CD14-positive monocyte (primary cell): ENCODE results near the gene CDNF. TPM values are rescaled to one million over a fixed set of nuclear protein-coding genes. Genes with fewer than 3 reads are reported as not detected.

ENCODE experiments used
- DNase-seq, 3 donors: peaks; one replicate each; pipeline ENCODE4 v3.0.0-alpha.2; 2011 to 2022
- H2AFZ ChIP-seq: 2 replicates; pipeline ENCODE4 v1.6.0; 2012; ENCODE audit warnings: mild to moderate bottlenecking, low read depth, low read length, inconsistent platforms; ENCODE audit not compliant: insufficient read depth, poor library complexity, severe bottlenecking
- H3K27ac ChIP-seq, 2 donors: 1 replicate in 1 of 2; 2 replicates in 1 of 2; pipeline ENCODE4 v1.5.1; 2012 to 2013; ENCODE audit warnings: low read length in 2 of 2, control low read depth in 1 of 2, inconsistent platforms in 1 of 2, low read depth in 1 of 2, mild to moderate bottlenecking in 1 of 2
- H3K27me3 ChIP-seq, 2 donors: one replicate each; pipeline versions ENCODE4 v1.6.0 to v1.6.1; 2011 to 2013; ENCODE audit warnings: low read length in 2 of 2; ENCODE audit not compliant: control insufficient read depth in 2 of 2, insufficient read depth in 2 of 2
- H3K36me3 ChIP-seq, 2 donors: replicated peaks in 1 of 2; 1 replicate in 1 of 2; 2 replicates in 1 of 2; pipeline versions ENCODE4 v1.5.1 to v1.6.1; 2012 to 2013; ENCODE audit warnings: low read length in 2 of 2, control low read depth in 1 of 2, inconsistent platforms in 1 of 2, mild to moderate bottlenecking in 1 of 2; ENCODE audit not compliant: insufficient read depth in 2 of 2, control insufficient read depth in 1 of 2
- H3K4me1 ChIP-seq, 2 donors: 1 replicate in 1 of 2; 2 replicates in 1 of 2; pipeline versions ENCODE4 v1.5.1 to v1.6.1; 2012 to 2013; ENCODE audit warnings: low read length in 2 of 2, control low read depth in 1 of 2, inconsistent platforms in 1 of 2, mild to moderate bottlenecking in 1 of 2, moderate library complexity in 1 of 2; ENCODE audit not compliant: insufficient read depth in 2 of 2, control insufficient read depth in 1 of 2
- H3K4me2 ChIP-seq: replicated peaks from 2 replicates; pipeline ENCODE3; 2012; ENCODE audit warnings: low read length, moderate library complexity, mild to moderate bottlenecking; ENCODE audit not compliant: poor library complexity, severe bottlenecking; ENCODE audit errors: extremely low read depth
- H3K4me3 ChIP-seq, 3 experiments: fragments of 200-600 bp in 1 of 3; sonication (generic) in 1 of 3; replicated peaks in 1 of 3; 1 replicate in 2 of 3; 2 replicates in 1 of 3; pipeline ENCODE4 v1.5.1; 2011 to 2013; ENCODE audit warnings: low read length in 3 of 3, mild to moderate bottlenecking in 3 of 3, control low read depth in 2 of 3, low read depth in 2 of 3, inconsistent platforms in 1 of 3, moderate library complexity in 1 of 3
- H3K79me2 ChIP-seq: 2 replicates; pipeline ENCODE4 v1.6.0; 2012; ENCODE audit warnings: mild to moderate bottlenecking, control low read depth, inconsistent platforms, low read length, moderate library complexity; ENCODE audit not compliant: insufficient read depth
- H3K9ac ChIP-seq: 2 replicates; pipeline ENCODE4 v1.6.0; 2017; ENCODE audit warnings: low read length, mild to moderate bottlenecking; ENCODE audit not compliant: insufficient read depth, poor library complexity, severe bottlenecking
- H3K9me3 ChIP-seq, 2 donors: replicated peaks in 1 of 2; 1 replicate in 1 of 2; 2 replicates in 1 of 2; pipeline versions ENCODE4 v1.5.1 to v1.6.1; 2012 to 2013; ENCODE audit warnings: low read length in 2 of 2, control low read depth in 1 of 2; ENCODE audit not compliant: control insufficient read depth in 1 of 2, insufficient read depth in 1 of 2
- H4K20me1 ChIP-seq: 2 replicates; pipeline ENCODE4 v1.6.0; 2012; ENCODE audit warnings: mild to moderate bottlenecking, low read length, control low read depth, moderate library complexity; ENCODE audit not compliant: insufficient read depth
- H3K27ac Mint-ChIP-seq, 7 donors: one replicate each; pipeline ENCODE4 v1.8.0; 2020; ENCODE audit warnings: mild to moderate bottlenecking in 7 of 7, mixed read lengths in 7 of 7, moderate library complexity in 6 of 7, inconsistent platforms in 2 of 7
- H3K27me3 Mint-ChIP-seq, 3 donors: one replicate each; pipeline ENCODE4 v1.8.0; 2021 to 2022; ENCODE audit warnings: low read depth in 3 of 3, mild to moderate bottlenecking in 3 of 3, mixed read lengths in 3 of 3, moderate library complexity in 3 of 3, inconsistent platforms in 1 of 3
- H3K36me3 Mint-ChIP-seq, 2 donors: one replicate each; pipeline ENCODE4 v1.8.0; 2020; ENCODE audit warnings: mixed read lengths in 2 of 2, inconsistent platforms in 1 of 2, mild to moderate bottlenecking in 1 of 2
- H3K4me1 Mint-ChIP-seq: one replicate; pipeline ENCODE4 v1.8.0; 2020; ENCODE audit warnings: mild to moderate bottlenecking, mixed read lengths
- H3K4me3 Mint-ChIP-seq, 2 donors: one replicate each; pipeline ENCODE4 v1.8.0; 2020; ENCODE audit warnings: mild to moderate bottlenecking in 2 of 2, mixed read lengths in 2 of 2, moderate library complexity in 1 of 2
- H3K9me3 Mint-ChIP-seq, 7 donors: one replicate each; pipeline ENCODE4 v1.8.0; 2020 to 2022; ENCODE audit warnings: mixed read lengths in 7 of 7, mild to moderate bottlenecking in 6 of 7, moderate library complexity in 6 of 7, inconsistent platforms in 2 of 7
- WGBS: methylation state at CpG from one replicate; pipeline ENCODE4 v1.1.5; 2013; ENCODE audit warnings: missing lambda C conversion rate; ENCODE audit not compliant: insufficient coverage; 5-methylcytosine and 5-hydroxymethylcytosine counted together
- intact Hi-C, 2 donors: fragments of 100-400 bp; cut with micrococcal nuclease; formaldehyde crosslinking; loops; one replicate each; pipeline versions ENCODE4 v1.15.0 to v1.15.1; 2023
- polyA plus RNA-seq, 3 donors: library from polyadenylated mRNA; depleted of rRNA in 1 of 3; unstranded in 2 of 3; stranded (reverse) in 1 of 3; fragments of 300-500 nt in 2 of 3; fragments of >200 nt in 1 of 3; fragmentation: Illumina TruSeq in 2 of 3; gene quantifications; 1 replicate in 2 of 3; 2 replicates in 1 of 3; pipeline ENCODE4 v1.2.3, GENCODE V29; 2012 to 2021
- TF ChIP-seq, protein P1 (sequence below): fragments of 200-600 bp; IDR thresholded peaks from one replicate; pipeline ENCODE4 v1.8.0; 2022; ENCODE audit warnings: antibody characterized with exemption, mild to moderate bottlenecking

CDNF gene
- polyA plus RNA-seq, 3 donors = 0.28 TPM; not detected in 1

DNA sequence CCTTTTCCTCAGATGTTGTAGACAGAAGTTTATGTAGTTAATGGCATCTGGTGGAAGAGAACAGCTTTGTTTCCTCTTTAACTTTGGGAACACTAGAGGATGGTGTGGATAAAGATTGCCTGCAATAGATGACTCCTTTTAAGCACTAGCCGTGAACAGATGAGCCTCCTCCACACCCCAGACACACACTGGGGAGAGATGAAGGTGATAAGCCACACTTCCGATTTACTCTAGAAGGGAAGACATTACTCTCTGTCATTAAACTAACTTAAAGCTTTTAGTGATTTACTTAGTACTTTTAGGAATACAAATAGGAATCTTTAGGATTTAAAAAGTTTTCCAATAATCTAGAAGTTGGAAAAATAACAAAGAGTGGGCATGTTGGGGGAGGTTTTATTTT lies 7.1 kb upstream of the CDNF start:
- WGBS = no CpG with 5 or more reads among the region's 2 CpGs
- Mint-ChIP-seq H3K4me1 (no peaks in the 10 kb centered on the region), H3K4me3 (no peak overlapping the region), H3K27me3 (no peaks in the 10 kb centered on the region), H3K36me3 (peaks cover 67 to 73% of the 10 kb centered on the region in 2 donors), H3K9me3 (no peaks in the 10 kb centered on the region), H3K27ac (no peak overlapping the region)
- H3K9ac ChIP-seq = no peak overlapping the region
- no peak overlapping the region for H3K4me2 ChIP-seq
- TF ChIP-seq, protein P1, sequence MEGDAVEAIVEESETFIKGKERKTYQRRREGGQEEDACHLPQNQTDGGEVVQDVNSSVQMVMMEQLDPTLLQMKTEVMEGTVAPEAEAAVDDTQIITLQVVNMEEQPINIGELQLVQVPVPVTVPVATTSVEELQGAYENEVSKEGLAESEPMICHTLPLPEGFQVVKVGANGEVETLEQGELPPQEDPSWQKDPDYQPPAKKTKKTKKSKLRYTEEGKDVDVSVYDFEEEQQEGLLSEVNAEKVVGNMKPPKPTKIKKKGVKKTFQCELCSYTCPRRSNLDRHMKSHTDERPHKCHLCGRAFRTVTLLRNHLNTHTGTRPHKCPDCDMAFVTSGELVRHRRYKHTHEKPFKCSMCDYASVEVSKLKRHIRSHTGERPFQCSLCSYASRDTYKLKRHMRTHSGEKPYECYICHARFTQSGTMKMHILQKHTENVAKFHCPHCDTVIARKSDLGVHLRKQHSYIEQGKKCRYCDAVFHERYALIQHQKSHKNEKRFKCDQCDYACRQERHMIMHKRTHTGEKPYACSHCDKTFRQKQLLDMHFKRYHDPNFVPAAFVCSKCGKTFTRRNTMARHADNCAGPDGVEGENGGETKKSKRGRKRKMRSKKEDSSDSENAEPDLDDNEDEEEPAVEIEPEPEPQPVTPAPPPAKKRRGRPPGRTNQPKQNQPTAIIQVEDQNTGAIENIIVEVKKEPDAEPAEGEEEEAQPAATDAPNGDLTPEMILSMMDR = no peak
- H2AFZ ChIP-seq = no peak overlapping the region
- H3K36me3 ChIP-seq = peaks cover 55 to 86% of the 10 kb centered on the region in 2 donors
- no peak overlapping the region for H3K27ac ChIP-seq
- DNase-seq = no peak
- H3K9me3 ChIP-seq = no peaks in the 10 kb centered on the region
- H3K4me1 ChIP-seq = no peaks in the 10 kb centered on the region
- intact Hi-C loops = no loop called here
- H4K20me1 ChIP-seq = peaks cover 16% of the 10 kb centered on the region
- no peaks in the 10 kb centered on the region for H3K27me3 ChIP-seq
- H3K79me2 ChIP-seq = peaks cover 24% of the 10 kb centered on the region
- H3K4me3 ChIP-seq = no peak overlapping the region

DNA sequence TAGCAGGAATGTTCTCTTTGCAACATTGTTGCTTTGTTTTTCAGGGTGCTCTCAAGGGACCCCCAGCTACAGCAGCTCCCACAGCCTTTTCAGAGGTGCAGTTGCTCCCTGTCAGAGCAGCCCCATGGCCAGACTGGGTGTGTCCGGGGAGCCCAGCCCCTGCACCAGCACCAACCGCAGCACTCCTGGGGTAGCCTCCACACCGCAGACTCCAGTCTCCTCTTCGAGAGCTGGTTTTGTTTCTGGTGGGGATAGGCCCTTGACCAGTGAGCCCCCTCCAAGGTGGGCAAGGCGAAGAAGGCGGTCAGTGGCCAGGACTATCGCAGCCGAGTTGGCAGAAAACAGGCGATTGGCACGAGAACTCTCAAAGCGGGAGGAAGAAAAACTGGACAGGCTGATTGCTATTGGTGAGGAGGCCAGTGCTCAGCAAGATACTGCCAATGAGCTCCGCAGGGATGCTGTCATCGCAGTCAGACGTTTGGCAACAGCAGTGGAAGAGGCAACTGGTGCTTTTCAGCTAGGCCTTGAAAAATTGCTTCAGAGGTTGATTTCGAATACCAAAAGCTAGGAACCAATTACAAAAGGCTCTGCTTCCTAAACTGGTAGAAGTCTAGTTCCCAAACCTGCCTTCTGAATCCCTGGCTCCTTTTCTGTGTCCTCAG lies 5.6 kb upstream of the CDNF start:
- Histone ChIP-seq H3K4me3 (no peak overlapping the region), H3K4me2 (no peak overlapping the region), H3K27ac (no peak overlapping the region), H3K9ac (no peak overlapping the region), H3K36me3 (peaks cover 46 to 73% of the 10 kb centered on the region in 2 donors), H3K79me2 (peaks cover 38% of the 10 kb centered on the region), H4K20me1 (peaks cover 16% of the 10 kb centered on the region), H3K4me1 (peaks cover 11% of the 10 kb centered on the region in 2 donors), H2AFZ (no peak overlapping the region), H3K9me3 (no peaks in the 10 kb centered on the region), H3K27me3 (no peaks in the 10 kb centered on the region)
- H3K27ac Mint-ChIP-seq = peak overlapping the region in 3 of 7 donors; percentile 6 to 50 (median 18)
- no peaks in the 10 kb centered on the region for H3K27me3 Mint-ChIP-seq
- TF ChIP-seq, protein P1 = no peak
- peaks cover 57 to 61% of the 10 kb centered on the region in 2 donors for H3K36me3 Mint-ChIP-seq
- intact Hi-C loops = no loop called here
- DNase-seq = no peak
- H3K4me1 Mint-ChIP-seq = peaks cover 10% of the 10 kb centered on the region
- H3K4me3 Mint-ChIP-seq = no peak overlapping the region
- H3K9me3 Mint-ChIP-seq = no peaks in the 10 kb centered on the region
- WGBS = 98% methylated on average over 15 of the region's 15 CpGs
